HG02763 (cell line): ENCODE measurements around the gene COL6A1.

Experiments
- ATAC-seq: cut with Tn5 transposase; IDR thresholded peaks from one replicate; pipeline ENCODE4 v1.9.1; 2021; ENCODE audit warnings: mild to moderate bottlenecking, moderate library complexity; ENCODE audit not compliant: unreplicated experiment

Gene COL6A1

GRCh38 chr21:45980271-45980670 lies 1.3 kb upstream of the COL6A1 start:
- no peak for ATAC-seq

DNA sequence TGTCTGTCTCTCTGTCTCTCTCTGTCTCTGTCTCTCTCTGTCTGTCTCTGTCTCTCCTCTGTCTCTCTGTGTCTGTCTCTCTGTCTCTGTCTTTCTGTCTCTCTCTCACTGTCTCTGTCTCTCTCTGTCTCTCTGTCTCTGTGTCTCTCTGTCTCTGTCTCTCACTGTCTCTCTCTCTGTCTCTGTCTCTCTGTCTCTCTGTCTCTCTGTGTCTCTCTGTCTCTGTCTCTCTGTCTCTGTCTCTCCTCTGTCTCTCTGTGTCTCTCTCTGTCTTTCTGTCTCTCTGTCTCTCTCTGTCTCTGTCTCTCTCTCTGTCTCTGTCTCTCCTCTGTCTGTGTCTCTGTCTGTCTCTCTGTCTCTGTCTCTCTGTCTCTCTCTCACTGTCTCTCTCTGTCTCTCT lies 873 bp upstream of the COL6A1 start:
- no peak for ATAC-seq

- no peak for ATAC-seq
Measured at GRCh38 chr21:45982092-45982757, 655 bp downstream of the COL6A1 start.

DNA sequence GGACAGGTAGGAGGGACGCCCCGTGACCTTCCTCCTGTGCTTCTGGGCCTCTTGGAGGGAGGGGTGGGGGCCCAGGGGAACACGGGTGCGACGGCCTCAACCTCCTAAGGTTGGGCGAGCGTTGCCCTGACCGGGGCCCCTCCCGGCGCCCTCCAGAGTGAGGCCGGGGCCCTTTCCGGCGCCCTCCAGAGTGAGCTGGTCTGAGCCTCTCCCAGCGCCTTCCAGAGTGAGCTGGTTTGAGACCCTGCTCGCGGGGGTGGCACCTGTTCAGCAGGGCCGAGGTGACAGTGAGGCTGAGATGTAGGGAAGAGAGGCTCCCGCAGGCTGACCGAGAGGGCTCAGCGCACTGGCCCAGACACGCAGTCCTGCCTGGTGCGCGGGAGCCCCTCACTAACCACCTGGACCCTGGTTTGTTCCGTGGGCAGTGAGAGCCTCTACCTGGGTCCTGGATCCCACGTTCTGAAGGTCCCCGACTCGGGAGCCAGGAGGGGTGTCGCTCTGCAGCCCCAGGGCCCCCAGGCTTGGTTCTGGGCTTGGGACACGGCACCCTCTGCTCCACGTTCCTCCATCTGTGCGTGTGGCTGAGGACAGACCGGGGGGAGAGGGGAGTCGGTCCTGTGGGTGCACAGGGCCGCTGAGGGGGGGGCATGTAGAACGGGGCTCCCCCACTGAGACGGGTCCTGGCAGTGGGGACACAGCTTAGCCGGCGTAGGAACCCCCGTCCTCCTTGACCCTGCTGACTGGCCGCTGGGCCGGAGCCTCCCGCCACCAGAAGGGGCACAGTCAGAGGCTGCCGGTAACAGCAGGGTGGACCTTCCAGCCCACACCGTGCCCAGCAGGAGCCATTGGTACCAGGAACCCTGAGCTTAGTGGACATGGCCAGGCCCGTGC lies 1.4 kb downstream of the COL6A1 start:
- no peak for ATAC-seq

GRCh38 chr21:45983649-45983965 lies 2.0 kb downstream of the COL6A1 start:
- no peak for ATAC-seq

GRCh38 chr21:45983981-45984551 lies 2.5 kb downstream of the COL6A1 start:
- ATAC-seq, result no peak

DNA sequence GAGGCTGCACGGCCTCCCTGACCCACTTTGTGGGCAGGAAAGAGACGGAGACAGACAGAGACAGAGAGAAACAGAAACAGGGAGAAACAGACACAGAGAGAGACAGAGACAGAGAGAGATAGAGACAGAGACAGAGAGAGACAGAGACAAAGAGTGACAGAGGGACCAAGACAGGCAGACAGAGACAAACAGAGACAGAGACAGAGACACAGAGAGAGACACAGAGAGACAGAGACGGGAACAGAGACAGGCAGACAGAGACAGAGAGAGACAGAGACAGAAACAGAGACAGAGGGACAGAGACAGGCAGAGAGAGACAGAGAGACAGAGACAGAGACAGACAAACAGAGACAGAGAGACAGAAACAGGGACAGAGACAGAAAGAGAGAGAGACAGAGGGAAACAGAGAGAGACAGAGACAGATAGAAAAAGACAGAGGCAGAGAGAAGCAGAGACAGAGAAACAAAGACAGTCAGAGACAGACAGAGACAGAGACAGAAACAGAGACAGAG lies 3.1 kb downstream of the COL6A1 start:
- ATAC-seq, result no peak

DNA sequence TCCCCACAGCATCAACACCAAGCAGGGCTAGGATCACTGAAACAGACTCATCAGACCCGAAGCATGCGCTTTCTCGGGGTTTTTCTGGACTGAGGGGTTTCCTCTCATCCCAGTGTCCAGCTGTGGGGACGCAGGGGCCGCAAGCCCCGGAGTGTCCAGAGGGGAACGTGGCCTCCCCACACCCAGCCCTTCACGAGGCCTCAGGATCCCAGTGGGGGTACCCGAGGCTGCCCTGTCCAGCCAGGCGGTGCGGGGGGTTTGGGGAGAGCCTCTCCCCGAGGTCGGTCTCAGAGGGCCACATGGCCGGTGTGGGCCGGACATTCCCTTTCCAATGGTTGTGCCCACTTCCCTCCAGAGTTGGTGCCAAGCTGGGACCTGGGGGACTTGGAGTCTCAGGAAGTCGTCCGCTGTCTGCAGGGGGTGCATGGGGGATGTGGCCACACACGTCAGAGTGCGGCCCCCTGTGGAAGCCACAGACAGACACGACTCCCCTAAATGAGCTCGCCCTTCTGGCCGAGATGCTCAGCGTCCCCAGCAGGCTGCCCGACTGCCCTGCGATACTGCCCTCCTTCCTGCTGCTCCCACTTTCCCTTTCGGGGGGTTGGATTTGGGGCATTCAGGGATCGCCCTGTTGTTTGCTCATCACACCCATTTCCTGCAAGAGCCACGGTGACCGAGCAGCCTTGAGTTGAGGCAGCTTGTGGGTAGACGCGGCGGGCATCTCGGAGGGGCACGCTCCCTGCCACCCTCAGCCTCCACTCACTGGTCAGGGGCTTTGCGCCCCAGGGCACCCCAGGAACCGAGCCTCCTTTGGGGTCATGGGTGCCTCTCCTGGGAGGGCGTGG lies 4.1 kb downstream of the COL6A1 start:
- ATAC-seq, result no peak

DNA sequence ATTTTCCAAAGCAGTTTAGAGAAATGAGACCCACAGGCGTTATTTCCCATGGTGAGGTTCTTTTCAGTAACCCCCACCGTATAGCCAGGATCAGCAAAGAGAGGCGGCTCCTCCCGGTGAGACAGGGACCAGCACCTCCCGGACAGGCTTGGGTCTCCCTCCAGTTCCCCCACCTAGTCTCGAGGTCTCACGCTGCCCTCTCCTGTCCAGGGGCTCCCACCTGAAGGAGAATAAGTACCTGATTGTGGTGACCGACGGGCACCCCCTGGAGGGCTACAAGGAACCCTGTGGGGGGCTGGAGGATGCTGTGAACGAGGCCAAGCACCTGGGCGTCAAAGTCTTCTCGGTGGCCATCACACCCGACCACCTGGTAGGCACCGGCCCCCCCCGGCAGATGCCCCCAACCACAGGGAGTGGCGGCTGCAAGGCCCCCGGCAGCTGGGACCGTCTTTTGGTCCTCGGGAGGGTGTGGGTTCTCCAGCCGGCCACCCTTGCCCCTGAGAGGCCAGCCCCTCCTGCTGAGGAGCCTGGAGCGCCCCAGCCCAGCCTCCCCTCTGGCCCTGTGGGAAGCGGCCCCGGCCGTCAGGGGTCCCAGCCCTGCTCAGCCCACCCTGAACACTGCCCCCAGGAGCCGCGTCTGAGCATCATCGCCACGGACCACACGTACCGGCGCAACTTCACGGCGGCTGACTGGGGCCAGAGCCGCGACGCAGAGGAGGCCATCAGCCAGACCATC lies 4.9 kb downstream of the COL6A1 start:
- ATAC-seq, result no peak

- ATAC-seq, result no peak
Measured at GRCh38 chr21:45987121-45987711, 5.6 kb downstream of the COL6A1 start.

- no peak for ATAC-seq
Measured at GRCh38 chr21:45988366-45989347, 7.1 kb downstream of the COL6A1 start.

- no peak for ATAC-seq
Measured at GRCh38 chr21:45989355-45990048, 7.9 kb downstream of the COL6A1 start.

DNA sequence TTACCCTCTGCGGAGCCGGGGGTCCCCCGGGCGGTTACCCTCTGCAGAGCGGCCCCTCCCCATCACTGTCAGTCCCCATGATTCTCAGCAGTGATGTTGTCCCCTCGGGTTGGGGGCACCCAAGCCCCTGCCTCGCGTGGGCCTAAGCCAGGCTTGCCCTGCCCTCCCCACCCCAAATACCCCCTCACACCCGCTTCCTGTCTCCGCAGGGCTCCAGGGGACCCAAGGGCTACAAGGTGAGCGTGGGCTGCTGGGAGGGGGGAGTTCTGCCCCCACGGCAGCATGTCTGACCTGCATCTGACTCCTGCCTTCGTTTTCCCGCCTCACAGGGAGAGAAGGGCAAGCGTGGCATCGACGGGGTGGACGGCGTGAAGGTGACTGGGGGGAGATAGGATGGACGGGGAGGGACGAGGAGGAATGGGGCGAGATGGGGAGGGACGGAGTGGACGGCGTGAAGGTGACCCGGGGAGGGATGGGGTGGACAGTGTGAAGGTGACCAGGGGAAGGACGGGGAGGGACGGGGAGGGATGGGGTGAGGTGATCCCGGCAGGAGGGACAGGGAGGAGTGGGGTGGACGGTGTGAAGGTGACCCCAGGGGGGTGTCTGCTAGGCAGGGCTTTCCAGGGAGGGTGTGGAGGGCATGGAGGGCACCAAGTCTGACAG lies 8.6 kb downstream of the COL6A1 start:
- ATAC-seq, result no peak

- no peak for ATAC-seq
Measured at GRCh38 chr21:45990741-45991605, 9.4 kb downstream of the COL6A1 start.

DNA sequence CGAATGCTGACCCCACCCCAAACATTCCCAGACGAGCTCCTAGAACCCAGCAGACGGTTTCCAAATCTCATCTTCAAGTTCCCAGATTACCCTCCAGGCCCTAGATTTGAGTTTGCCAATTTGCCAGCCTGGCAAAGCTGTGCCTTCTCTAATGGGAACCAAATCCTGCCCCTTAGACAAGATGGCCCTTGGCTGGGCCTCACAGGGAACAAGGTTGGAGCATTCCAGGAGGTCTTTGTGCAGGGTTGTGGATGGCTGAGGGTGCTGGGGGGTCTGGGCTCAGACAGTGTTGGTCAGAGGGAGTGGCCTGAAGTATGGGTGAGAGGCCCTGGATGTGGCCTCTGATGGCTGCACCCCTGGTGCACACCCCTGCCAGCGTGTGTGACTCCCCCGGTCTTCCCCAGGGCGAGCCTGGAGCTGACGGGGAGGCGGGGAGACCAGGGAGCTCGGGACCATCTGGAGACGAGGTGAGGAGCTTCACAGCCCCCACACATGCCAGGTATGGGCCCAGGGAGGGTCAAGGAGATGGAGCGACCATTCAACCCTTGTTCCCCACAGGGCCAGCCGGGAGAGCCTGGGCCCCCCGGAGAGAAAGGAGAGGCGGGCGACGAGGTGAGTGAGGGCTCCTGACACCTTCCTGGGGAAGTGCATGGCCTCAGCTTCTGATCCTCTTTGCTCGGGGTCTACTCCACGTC lies 10.2 kb downstream of the COL6A1 start:
- ATAC-seq, result no peak
